ENCODE results near the gene PRKAR2B. TPM values are rescaled to one million over a fixed set of nuclear protein-coding genes. Genes with fewer than 3 reads are reported as not detected.

The PRKAR2B gene
- total and polyA plus RNA-seq, 2 donors (not counting 1 experiment from before 2014, with no cell fraction given) = 0.07 to 0.81 TPM

GRCh38 chr7:107179326-107180164 is 135.0 kb downstream of the PRKAR2B start:
- DNase-seq (no peak), ATAC-seq (ENCODE audit: low read depth) (no peak)
- 90% methylated on average over 2 of the region's 14 CpGs for WGBS (ENCODE audit: insufficient coverage)
- H3K4me1 Mint-ChIP-seq = peaks cover 28% of the 10 kb centered on the region
- H3K36me3 ChIP-seq (replicated peaks in 1 of 2; ENCODE audit: control extremely low read depth in 1 of 2, control insufficient read depth in 1 of 2, extremely low read depth in 1 of 2, insufficient read depth in 2 of 2, low read length in 1 of 2) = peaks cover 0 to 47% of the 10 kb centered on the region in 2 experiments
- ChIA-PET CTCF (interaction anchor here (1.1 to 2.4 kb wide), 3 partner anchors 11 to 27 kb away, joined by 3 to 13 read pairs (median 4); partner anchors contain the start of gene HBP1), POLR2A (no interaction called here)
- no peak overlapping the region for H3K27ac Mint-ChIP-seq
- H2AFZ ChIP-seq (ENCODE audit: insufficient read depth, low read depth, low read length, poor library complexity, severe bottlenecking) = no peak overlapping the region
- intact Hi-C loops (cut with micrococcal nuclease) = no loop called here
- no peak overlapping the region for H3K4me2 ChIP-seq (replicated peaks; ENCODE audit: low read depth, low read length, poor library complexity, severe bottlenecking)
- TF ChIP-seq EZH2 (IDR thresholded peaks at IDR 0.05; ENCODE audit: borderline replicate concordance, insufficient read depth, low read depth, low read length, poor library complexity, severe bottlenecking) (no peak), CTCF (IDR thresholded peaks at IDR 0.05) (no peak)
- peaks cover 6 to 8% of the 10 kb centered on the region in 2 donors for H3K4me1 ChIP-seq (ENCODE audit: control insufficient read depth in 2 of 2, insufficient read depth in 2 of 2, low read length in 2 of 2)
- peaks cover 80% of the 10 kb centered on the region for H3K79me2 ChIP-seq (ENCODE audit: control insufficient read depth, insufficient read depth, low read length)
- no peak overlapping the region for H3K27ac ChIP-seq (ENCODE audit: low read length in 2 of 2)
- H3K27me3 ChIP-seq (replicated peaks in 1 of 4; ENCODE audit: control extremely low read depth in 1 of 4, control insufficient read depth in 3 of 4, insufficient read depth in 4 of 4, low read length in 3 of 4) = no peaks in the 10 kb centered on the region
- no peaks in the 10 kb centered on the region for H3K9me3 ChIP-seq (ENCODE audit: control extremely low read depth in 1 of 3, control insufficient read depth in 2 of 3, insufficient read depth in 1 of 3, low read length in 2 of 3)
- peaks cover 86% of the 10 kb centered on the region for H4K20me1 ChIP-seq (ENCODE audit: control insufficient read depth, insufficient read depth, low read length, poor library complexity, severe bottlenecking)
- no peak overlapping the region for H3K4me3 Mint-ChIP-seq
- H3K9ac ChIP-seq (ENCODE audit: low read length) = no peak overlapping the region
- no peaks in the 10 kb centered on the region for H3K27me3 Mint-ChIP-seq
- H3K4me3 ChIP-seq (ENCODE audit: control extremely low read depth in 1 of 5, extremely low read depth in 1 of 5, insufficient read depth in 1 of 5, low read depth in 2 of 5, low read length in 4 of 5) = no peak overlapping the region
- no peaks in the 10 kb centered on the region for H3K9me3 Mint-ChIP-seq (ENCODE audit: insufficient read depth)

- H3K4me2 ChIP-seq (replicated peaks; ENCODE audit: low read depth, low read length, poor library complexity, severe bottlenecking) = no peak overlapping the region
- CTCF ChIA-PET = interaction anchor here (1.1 to 2.4 kb wide), 5 partner anchors 11 to 30 kb away, joined by 3 to 13 read pairs (median 4); partner anchors contain the start of gene HBP1
- peak overlapping the region in 1 of 2 donors; percentile 3 for H3K27ac ChIP-seq (ENCODE audit: low read length in 2 of 2)
- no peak overlapping the region for H2AFZ ChIP-seq (ENCODE audit: insufficient read depth, low read depth, low read length, poor library complexity, severe bottlenecking)
- H4K20me1 ChIP-seq (ENCODE audit: control insufficient read depth, insufficient read depth, low read length, poor library complexity, severe bottlenecking) = peaks cover 86% of the 10 kb centered on the region
- H3K4me3 ChIP-seq (ENCODE audit: control extremely low read depth in 1 of 5, extremely low read depth in 1 of 5, insufficient read depth in 1 of 5, low read depth in 2 of 5, low read length in 4 of 5) = no peak overlapping the region
- peaks cover under 1% of the 10 kb centered on the region in 2 donors for H3K4me1 ChIP-seq (ENCODE audit: control insufficient read depth in 2 of 2, insufficient read depth in 2 of 2, low read length in 2 of 2)
- intact Hi-C loops (cut with micrococcal nuclease) = no loop called here
- Mint-ChIP-seq H3K27ac (no peak overlapping the region), H3K27me3 (no peaks in the 10 kb centered on the region), H3K4me1 (peaks cover 22% of the 10 kb centered on the region), H3K9me3 (ENCODE audit: insufficient read depth) (no peaks in the 10 kb centered on the region), H3K4me3 (peak overlapping the region; percentile 0)
- H3K27me3 ChIP-seq (replicated peaks in 1 of 4; ENCODE audit: control extremely low read depth in 1 of 4, control insufficient read depth in 3 of 4, insufficient read depth in 4 of 4, low read length in 3 of 4) = no peaks in the 10 kb centered on the region
- ATAC-seq (ENCODE audit: low read depth) (no peak), DNase-seq (no peak)
- 100% methylated on average over 1 of the region's 1 CpG for WGBS (ENCODE audit: insufficient coverage)
- TF ChIP-seq CTCF (IDR thresholded peaks at IDR 0.05) = no peak
- no peak for TF ChIP-seq EZH2 (IDR thresholded peaks at IDR 0.05; ENCODE audit: borderline replicate concordance, insufficient read depth, low read depth, low read length, poor library complexity, severe bottlenecking)
- H3K79me2 ChIP-seq (ENCODE audit: control insufficient read depth, insufficient read depth, low read length) = peaks cover 80% of the 10 kb centered on the region
- H3K9ac ChIP-seq (ENCODE audit: low read length) = no peak overlapping the region
- POLR2A ChIA-PET = interaction anchor here (1.7 kb wide), 1 partner anchor 11 kb away, joined by 7 read pairs; the partner anchor contains the start of gene HBP1
- no peaks in the 10 kb centered on the region for H3K9me3 ChIP-seq (ENCODE audit: control extremely low read depth in 1 of 3, control insufficient read depth in 2 of 3, insufficient read depth in 1 of 3, low read length in 2 of 3)
- H3K36me3 ChIP-seq (replicated peaks in 1 of 2; ENCODE audit: control extremely low read depth in 1 of 2, control insufficient read depth in 1 of 2, extremely low read depth in 1 of 2, insufficient read depth in 2 of 2, low read length in 1 of 2) = peaks cover 2 to 54% of the 10 kb centered on the region in 2 experiments
These were observed 135.9 kb downstream of the PRKAR2B start for GRCh38 chr7:107180378-107180777.
